Upper lobe of left lung (tissue), 4 donors: ENCODE data around the gene SLC10A7.

Experiments used
- EP300 ChIP-seq, 4 donors: sonication (generic); formaldehyde crosslinking; IDR thresholded peaks; one replicate each; pipeline ENCODE4 v1.5.1; 2017; ENCODE audit warnings: antibody characterized with exemption in 4 of 4, control low read depth in 2 of 4
- POLR2A ChIP-seq, 4 donors: fragments of 450-650 bp; IDR thresholded peaks; one replicate each; pipeline ENCODE4 v1.5.1; 2016 to 2017; ENCODE audit warnings: antibody characterized with exemption in 4 of 4, mild to moderate bottlenecking in 2 of 4
- TF ChIP-seq, protein P1 (sequence below), 6 experiments: fragments of 450-650 bp in 4 of 6; fragments of 200-600 bp in 2 of 6; sonication (generic) in 2 of 6; IDR thresholded peaks; one replicate each; pipeline ENCODE4 v1.5.1; 2016 to 2019; ENCODE audit warnings: antibody characterized with exemption in 6 of 6

DNA sequence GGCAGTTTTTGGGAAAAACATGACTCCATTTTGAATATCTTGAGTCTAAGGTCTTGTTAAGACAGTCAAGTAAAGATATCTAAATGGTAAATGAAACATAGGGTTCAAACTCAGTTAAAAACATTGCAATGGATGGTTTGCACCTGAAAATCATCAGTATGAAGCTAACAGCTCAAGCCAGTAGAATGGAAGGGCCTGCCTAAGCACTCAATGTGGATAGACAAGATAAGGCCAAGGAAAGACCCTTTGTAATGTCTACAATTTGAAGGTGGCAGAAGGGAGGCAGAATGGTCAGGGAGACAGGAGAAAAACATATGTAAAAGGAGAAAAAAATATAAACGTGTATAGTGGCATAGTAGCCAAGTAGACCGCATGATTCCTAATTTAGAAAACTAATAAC lies 229.2 kb downstream of the SLC10A7 start:
- TF ChIP-seq, protein P1, sequence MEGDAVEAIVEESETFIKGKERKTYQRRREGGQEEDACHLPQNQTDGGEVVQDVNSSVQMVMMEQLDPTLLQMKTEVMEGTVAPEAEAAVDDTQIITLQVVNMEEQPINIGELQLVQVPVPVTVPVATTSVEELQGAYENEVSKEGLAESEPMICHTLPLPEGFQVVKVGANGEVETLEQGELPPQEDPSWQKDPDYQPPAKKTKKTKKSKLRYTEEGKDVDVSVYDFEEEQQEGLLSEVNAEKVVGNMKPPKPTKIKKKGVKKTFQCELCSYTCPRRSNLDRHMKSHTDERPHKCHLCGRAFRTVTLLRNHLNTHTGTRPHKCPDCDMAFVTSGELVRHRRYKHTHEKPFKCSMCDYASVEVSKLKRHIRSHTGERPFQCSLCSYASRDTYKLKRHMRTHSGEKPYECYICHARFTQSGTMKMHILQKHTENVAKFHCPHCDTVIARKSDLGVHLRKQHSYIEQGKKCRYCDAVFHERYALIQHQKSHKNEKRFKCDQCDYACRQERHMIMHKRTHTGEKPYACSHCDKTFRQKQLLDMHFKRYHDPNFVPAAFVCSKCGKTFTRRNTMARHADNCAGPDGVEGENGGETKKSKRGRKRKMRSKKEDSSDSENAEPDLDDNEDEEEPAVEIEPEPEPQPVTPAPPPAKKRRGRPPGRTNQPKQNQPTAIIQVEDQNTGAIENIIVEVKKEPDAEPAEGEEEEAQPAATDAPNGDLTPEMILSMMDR (IDR thresholded peaks at IDR 0.05), result no peak
- TF ChIP-seq EP300 (IDR thresholded peaks at IDR 0.05) (no peak), POLR2A (IDR thresholded peaks at IDR 0.05) (no peak)
